ENCODE measurements around the gene AKT3.
"Not testable (repeated sequence)": the region's sequence is repeated elsewhere in the genome, so short reads cannot be mapped to it uniquely, and the experiment has no call there.

AKT3 gene

DNA sequence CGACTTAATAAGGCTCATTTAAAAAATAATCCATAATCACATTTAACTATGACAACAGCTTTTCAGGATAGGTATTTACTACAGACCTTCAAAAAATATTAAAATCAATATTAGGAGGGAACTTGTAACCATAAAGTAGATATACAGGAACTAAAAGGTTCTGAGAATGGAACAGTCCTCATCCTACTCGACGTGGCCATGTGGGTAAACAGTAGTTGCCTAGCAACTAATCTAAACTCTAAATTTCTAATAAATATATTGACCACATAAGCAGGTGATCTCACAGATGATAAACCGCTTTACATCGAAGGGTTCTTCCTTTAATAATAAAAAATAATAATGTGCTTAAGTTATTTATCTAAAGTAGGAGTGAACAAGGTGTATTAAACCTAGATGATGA is 7.9 kb downstream of the AKT3 start:
- DNase-seq (ENCODE audit: extremely low read depth in 1 of 2, low read depth in 1 of 2) = no peak

DNA sequence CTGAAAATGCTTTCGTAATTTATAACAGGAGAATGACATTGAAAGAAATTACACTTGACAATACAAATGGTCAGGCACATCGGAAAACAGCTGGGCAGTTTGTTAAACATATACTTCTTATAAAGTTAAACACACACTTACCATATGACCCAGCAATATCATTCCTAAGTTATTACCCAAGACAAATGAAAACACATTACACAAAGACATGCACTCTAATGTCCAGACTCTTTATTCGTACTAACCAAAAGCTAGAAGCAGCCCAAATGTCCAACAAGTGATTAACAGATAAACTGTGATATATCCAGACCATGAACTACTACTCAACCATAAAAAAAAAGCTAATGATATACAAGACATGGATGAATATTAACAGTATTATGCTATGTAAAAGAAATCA is 8.5 kb downstream of the AKT3 start:
- DNase-seq (ENCODE audit: extremely low read depth in 1 of 2, low read depth in 1 of 2) = no peak

DNA sequence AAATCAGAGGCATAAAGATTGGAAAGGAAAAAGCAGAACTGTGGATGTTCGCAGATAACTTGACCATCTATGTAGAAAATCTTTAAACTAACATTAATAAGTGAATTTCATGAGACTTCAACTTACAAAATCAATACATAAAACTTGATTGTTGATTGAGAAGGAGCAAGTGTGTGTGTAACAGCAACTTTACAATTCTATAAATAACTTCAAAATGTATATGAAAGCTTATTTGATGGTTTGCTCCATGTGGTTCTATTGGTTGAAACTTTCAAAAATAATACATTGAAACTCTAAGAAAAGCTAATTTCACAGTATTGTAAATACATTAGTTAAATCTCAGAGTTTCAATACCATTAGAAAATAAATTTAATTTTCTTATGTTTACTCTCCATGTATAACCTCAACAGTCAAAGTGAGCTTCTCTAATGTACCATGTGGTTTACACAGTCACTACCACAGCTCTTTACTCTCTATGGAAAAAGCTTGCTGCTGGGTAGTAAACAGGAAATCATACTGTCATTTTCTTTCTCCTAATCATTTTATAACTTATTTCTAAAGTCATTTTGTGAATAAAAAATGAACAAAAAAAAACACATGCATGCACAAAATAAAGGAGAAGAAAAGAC is 12.0 kb downstream of the AKT3 start:
- DNase-seq (ENCODE audit: extremely low read depth in 1 of 2, low read depth in 1 of 2) = no peak

DNA sequence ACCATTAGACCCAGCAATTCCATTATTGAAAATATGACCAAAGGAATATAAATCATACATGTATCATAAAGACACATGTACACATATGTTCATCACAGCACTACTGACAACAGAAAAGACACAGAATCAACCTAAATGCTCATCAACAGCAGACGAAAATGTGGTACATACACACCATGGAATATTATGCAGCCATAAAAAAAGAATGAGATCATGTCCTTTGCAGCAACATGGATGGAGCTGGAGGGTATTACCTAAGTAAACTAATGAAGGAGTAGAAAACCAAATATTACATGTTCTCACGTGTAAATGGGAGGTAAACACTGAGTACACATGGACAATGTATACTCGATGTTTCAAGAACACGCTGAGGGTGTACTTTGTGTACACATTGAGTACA is 15.9 kb downstream of the AKT3 start:
- DNase-seq (ENCODE audit: extremely low read depth in 1 of 2, low read depth in 1 of 2) = no peak

DNA sequence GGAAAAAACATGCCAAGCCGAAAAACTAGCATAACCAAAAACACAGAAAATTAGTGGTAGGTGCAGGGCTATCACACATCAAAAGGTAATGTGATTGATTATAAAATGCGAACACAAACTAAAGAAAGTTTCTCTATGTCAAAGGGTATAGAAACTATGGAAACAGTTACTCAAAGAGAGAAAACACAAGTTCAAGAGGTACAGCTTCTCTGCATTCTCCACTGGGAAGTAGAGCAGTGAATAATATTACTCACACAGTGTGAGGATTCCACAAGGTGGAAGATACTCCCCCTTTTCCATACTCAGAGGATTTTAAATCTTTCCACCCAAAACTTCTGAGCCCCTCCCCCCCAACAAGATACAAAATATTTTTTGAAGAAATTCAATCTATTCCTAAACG is 18.6 kb downstream of the AKT3 start:
- DNase-seq (ENCODE audit: extremely low read depth in 1 of 2, low read depth in 1 of 2) = no peak

DNA sequence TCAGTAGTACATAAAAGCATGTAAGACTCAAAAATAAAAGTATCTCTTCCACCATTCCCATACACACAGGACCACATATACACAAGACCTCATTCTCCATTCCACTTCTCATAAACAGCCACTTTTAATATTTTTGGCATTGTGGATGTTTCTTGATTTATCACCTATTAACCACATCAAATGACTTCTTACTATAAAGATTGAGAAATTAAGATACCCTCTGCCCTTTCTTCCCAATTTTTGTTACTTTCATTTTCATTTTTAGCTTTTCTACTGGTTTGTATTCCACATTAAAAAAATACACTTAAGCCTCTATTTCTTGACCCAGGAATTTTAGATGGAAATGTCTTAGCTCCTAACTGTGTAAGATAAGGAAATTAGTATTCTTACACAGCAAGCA is 22.8 kb downstream of the AKT3 start:
- DNase-seq (ENCODE audit: extremely low read depth in 1 of 2, low read depth in 1 of 2) = no peak

DNA sequence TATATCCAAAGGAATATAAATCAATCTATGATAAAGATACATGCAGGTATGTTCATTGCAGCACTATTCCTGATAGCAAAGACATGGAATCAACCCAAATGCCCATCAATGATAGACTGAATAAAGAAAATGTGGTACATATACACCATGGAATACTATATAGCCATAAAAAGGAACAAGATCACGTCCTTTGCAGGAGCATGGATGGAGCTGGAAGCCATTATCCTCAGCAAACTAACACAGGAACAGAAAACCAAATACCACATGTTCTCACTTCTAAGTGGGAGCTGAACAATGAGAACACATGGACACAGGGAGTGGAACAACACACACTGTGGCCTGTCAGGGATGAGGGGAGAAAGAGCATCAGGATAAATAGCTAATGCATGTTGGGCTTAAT is 25.1 kb downstream of the AKT3 start:
- not testable (repeated sequence) for DNase-seq (ENCODE audit: extremely low read depth in 1 of 2, low read depth in 1 of 2)

DNA sequence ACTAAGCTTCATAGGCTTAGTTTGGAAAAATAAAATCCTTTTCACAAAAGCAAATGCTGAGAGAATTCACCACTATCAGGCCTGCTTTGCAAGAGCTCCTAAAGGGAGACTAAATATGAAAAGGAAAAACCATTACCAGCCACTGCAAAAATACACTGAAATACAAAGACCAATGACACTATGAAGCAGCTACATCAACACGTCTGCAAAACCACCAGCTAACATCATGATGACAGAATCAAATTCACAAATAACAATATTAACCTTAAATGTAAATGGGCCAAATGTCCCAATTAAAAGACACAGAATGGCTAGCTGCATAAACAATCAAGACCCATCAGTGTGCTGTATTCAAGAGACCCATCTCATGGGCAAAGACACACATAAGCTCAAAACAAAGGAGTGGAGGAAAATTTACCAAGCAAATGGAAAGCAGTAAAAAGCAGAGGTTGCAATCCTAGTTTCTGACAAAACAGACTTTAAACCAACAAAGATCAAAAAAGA is 28.8 kb downstream of the AKT3 start:
- DNase-seq (ENCODE audit: extremely low read depth in 1 of 2, low read depth in 1 of 2) = no peak

DNA sequence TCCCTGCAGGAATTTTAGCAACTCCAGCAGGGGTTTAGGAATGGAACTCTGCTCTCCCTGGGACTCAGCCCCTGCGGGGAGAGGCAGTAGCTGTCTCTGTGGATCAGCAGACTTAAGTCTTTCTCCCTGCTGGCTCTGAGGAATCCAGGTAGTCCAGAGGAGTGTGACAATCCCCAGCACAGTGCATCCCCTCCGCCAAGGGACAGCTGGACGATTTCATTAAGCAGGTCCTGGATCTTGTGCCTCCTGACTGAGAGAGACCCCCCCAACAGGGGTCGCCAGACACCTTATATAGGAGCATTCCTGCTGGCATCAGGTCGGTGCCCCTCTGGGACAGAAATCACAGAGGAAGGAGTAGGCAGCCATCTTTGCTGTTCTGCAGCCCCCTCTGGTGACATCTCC is 30.6 kb downstream of the AKT3 start:
- DNase-seq (ENCODE audit: extremely low read depth in 1 of 2, low read depth in 1 of 2) = no peak

DNA sequence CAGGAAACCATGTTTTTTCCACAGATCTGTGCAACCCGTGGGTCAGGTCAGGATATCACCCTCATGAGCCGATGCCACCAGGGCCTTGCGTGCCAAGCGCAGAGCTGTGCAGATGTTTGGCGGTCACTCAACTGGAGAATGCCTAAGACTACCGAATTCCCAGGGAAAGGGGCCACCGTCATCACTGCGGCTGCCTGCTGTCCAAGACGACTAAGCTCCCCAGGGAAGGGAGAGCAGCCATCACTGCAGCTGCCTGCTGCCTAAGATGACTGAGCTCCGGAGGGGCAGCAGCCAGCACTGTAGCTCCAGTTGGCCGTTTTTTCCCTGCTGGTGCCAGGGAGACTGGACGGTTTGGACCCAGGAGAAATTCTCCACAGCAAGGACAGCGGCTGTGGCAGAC is 31.1 kb downstream of the AKT3 start:
- DNase-seq (ENCODE audit: extremely low read depth in 1 of 2, low read depth in 1 of 2) = no peak

DNA sequence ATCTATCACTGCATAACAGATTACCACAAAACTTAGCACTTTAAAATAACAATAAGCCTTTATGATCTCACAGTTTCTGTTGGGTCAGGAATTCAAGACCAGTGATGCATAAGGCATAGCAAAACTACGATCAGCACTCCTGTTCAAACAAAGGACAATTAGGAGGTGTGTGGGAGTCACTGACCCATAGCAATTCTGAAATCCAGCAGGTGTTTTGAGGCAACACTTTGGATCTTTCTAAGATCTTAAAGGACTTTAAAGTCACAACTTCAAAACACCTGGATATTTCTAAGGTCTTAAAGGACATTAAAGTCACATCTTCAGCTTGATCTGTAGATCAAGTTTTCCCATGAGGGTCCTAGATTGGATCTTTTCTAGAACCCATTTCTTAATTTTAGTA is 35.3 kb downstream of the AKT3 start:
- no peak for DNase-seq (ENCODE audit: extremely low read depth in 1 of 2, low read depth in 1 of 2)

DNA sequence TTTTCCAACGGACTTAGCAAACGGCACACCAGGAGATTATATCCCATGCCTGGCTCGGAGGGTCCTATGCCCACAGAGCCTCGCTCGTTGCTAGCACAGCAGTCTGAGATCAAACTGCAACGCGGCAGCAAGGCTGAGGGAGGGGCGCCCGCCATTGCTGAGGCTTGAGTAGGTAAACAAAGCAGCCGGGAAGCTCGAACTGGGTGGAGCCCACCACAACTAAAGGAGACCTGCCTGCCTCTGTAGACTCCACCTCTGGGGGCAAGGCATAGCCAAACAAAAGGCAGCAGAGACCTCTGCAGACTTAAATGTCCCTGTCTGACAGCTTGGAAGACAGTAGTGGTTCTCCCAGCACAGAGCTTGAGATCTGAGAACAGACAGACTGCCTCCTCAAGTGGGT is 42.7 kb downstream of the AKT3 start:
- not testable (repeated sequence) for DNase-seq (ENCODE audit: extremely low read depth in 1 of 2, low read depth in 1 of 2)

DNA sequence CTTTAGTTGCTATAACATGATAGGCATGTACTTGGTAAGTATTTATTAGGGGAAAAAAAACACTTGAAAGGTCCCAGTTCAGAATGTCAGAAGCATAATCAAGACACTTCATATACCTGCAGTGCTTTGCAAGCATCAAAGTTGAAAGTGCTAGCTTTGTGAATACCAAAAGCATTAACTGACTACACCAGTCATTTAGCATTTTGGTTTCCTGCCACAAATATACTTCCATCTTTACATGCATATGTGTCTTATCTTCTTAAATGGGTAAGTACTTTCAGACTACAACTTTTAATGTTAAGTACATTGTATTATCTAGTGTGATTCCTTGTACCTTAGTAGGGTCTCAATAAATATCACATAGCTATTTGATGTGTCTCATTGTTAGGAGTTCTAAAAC is 43.7 kb downstream of the AKT3 start:
- no peak for DNase-seq (ENCODE audit: extremely low read depth in 1 of 2, low read depth in 1 of 2)

DNA sequence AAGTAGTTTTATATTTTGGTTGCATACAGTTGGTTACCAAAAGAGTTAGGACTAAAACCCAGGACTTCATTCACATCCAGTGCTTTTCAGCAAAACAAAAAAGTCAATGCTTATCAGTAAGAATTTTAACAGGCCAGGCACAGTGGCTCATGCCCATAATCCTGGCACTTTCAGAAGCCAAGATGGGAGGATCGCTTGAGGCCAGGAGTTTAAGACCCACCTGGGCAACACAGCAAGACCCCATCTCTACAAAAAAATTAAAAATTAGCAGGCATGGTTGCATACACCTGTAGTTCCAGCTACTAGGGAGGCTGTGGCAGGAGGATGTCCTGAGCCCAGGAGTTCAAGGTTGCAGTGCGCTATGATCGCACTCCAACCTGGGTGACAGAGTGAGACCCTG is 47.3 kb downstream of the AKT3 start:
- no peak for DNase-seq (ENCODE audit: extremely low read depth in 1 of 2, low read depth in 1 of 2)

DNA sequence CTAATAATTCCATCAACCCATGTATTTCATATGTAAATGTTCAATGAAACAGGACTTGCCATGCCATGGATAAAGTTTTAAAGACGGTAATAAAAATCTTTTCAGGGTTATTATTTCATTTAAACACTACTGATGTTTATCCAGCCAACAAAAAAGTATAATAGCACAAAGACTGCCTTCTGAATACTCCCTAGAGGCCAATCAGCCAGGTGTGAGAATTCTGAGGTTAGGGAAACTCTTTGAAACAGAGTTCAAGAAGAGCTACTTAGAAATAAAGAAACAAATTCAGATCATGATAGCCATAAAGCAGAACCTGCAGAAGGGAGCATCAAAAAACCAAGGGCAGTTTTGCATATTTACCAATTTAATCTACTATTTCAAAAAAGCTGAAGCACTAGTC is 48.7 kb downstream of the AKT3 start:
- DNase-seq (ENCODE audit: extremely low read depth in 1 of 2, low read depth in 1 of 2) = no peak

DNA sequence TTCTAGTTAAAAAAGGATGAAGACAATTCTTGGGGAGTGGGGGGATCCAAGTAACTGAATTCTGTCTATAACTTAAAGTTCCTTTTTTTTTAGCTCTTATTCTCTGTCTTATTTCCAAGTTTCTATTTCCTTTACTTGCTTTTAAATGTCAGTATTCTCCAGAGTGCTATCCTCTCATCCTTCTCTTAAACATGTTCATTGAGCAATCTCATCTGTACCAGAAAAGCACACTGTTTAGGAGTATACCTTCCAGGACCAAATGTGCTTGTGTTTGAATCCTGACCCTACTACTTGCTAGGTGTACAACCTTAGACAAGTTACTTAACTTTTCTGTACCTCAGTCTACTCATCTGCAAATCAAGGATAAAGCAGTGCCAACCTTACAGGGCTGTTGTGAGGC is 50.1 kb downstream of the AKT3 start:
- DNase-seq (ENCODE audit: extremely low read depth in 1 of 2, low read depth in 1 of 2) = no peak

DNA sequence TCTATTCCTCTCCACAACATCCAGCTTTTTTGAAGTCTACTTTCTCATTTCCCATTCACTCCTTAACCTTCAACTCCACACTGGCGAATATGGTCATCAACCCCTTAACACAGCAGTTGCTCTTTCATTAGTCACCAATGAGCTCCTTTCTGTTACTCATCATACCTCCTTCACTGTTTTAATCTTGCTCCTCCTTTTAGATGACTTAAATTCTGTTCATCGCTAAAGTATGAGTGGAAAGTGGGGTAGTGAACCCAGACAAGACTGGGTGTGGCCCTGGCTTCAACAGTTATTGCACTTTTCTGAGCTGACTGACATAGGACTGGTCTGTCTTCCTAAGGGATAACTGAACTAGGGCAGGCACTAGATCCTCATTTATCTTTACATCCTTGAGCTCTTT is 51.3 kb downstream of the AKT3 start:
- DNase-seq (ENCODE audit: extremely low read depth in 1 of 2, low read depth in 1 of 2) = no peak

DNA sequence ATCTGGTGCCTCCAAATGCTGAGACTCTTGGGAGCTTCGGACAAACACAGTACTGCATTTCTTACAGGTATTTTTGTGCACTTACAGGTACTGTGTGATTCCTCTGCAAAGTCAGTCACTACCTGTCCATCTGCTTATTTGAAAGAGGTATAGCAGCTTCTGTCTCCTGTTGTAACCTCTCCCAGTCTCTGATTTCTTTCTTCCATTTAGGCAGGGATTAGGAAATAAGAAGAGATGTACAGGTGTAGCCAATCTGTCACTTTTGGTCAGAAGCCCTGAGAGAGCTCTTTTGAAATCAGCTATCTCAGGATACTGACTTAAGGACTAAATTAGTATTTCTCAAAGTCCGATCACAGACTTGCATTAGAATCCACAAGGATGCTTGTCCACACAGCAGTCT is 54.0 kb downstream of the AKT3 start:
- DNase-seq (ENCODE audit: extremely low read depth in 1 of 2, low read depth in 1 of 2) = no peak

DNA sequence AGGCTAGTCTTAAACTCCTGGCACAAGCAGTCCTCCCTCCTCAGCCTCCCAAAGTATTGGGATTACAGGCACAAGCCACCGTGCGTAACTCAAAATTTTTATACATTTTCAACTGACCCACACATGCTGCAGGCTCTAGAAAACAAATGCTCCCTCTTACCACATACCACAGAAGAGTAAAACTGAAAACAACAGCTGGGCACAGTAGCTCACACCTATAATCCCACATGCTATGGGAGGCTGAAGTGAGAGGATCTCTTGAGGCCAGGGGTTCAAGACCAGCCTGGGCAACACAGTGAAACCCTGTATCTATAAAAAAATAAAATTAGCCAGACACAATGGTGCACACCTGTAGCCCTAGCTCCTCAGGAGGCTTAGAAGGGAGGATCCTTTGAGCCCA is 56.7 kb downstream of the AKT3 start:
- no peak for DNase-seq (ENCODE audit: extremely low read depth in 1 of 2, low read depth in 1 of 2)

DNA sequence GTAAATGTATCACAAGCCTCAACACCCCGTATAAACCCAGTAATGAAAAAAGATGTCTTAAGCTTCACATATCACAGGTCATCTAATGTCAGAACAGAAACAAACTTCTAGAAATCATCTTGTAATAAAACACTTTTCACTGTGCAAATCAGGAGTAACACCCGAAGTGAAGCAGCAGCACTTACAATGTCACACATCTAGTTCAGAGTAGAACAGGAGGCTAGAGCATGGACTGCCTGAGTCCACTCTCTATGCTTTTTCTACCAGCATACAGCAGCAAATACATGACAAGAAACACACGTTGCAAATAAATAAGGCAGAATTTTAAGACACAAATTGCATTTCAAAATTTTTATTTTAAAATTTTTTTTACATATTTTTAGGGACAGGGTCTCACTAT is 57.2 kb downstream of the AKT3 start:
- no peak for DNase-seq (ENCODE audit: extremely low read depth in 1 of 2, low read depth in 1 of 2)

DNA sequence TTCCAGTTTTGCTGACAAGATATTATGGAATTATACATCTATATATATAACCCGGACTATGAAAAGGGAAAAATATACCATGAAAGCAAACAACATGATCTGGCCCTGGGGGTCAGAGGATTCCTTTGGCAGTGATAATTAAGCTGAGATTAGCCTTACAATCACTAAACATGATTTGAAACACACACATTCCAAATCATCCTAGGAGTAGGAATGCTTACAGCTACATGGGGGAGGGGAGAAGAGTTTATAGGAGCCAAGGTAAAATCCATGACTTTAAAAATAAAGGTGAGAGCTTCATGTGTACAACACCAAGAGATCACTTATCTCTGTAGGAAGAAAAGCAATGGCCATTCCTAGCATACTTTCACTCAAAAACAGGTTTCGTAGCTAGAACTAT is 57.6 kb downstream of the AKT3 start:
- DNase-seq (ENCODE audit: extremely low read depth in 1 of 2, low read depth in 1 of 2) = no peak

DNA sequence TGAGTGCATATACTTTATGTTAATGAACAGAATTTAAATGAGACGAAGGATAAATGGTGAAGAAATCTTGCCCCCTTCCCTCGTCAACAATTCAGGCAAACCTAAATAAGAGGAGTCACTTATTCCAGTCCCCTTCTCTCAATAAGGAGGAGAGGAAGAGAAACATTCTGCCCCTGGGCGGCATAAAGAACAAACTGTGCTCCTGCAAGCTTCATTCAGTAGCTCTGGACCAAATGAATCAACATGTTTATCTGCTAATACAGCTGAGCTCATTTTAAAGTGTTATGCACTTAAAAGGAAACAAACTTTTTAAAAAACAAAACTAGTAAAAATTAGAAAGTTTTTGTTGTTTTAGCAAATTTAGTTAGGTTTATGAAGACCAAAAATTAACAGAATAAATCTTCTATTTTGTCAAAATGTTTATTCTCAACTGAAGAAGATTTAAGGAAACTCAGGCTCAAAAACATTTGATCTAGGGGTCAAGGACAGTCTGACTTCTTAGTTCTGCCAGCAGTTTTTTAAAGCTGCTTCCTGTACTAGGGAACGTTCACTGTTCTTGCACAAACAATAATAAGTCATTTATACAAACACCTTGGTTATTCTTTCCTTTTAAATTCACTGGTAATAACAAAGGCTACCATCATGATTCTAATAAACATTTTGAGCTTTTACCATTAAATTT is 58.3 kb downstream of the AKT3 start:
- no peak for DNase-seq (ENCODE audit: extremely low read depth in 1 of 2, low read depth in 1 of 2)

DNA sequence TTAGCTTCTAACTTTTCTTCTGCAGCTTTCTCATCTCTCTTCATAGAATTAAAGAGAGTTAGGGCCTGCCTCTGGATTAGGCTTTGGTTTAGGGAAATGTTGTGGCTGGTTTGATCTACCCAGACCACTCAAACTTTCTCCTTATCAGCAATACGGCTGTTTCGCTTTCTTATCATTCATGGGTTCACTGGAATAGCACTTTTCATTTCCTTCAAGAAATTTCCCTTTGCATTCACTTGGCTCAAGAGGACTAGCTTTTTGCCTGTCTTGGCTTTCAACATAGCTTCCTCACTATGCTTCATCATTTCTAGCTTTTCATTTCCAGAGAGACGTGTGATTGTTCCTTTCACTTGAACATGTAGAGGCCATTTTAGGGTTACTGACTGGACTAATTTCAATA is 59.6 kb downstream of the AKT3 start:
- DNase-seq (ENCODE audit: extremely low read depth in 1 of 2, low read depth in 1 of 2) = no peak

Measured in stimulated activated CD8-positive, alpha-beta memory T cell treated with anti-CD3 and anti-CD28 coated beads, Interleukin-7, amount 100 ng/mL, for 48 hours (primary cell).